DMS153 treated with DMSO at 0.1 percent for 48 hours (cell line): ENCODE data around the gene FOXP2.
"Not testable (repeated sequence)": the region's sequence is repeated elsewhere in the genome, so short reads cannot be mapped to it uniquely, and the experiment has no call there.

Source experiments
- DNase-seq: peaks from one replicate; lab custom pipeline; 2025; ENCODE audit not compliant: unreplicated experiment; lab: John Stamatoyannopoulos, UW

The FOXP2 gene

GRCh38 chr7:114419441-114420272 lies 5.0 kb downstream of the FOXP2 start:
- DNase-seq: no peak

GRCh38 chr7:114422507-114423501 lies 8.2 kb downstream of the FOXP2 start:
- DNase-seq: peak; percentile 32

- no peak for DNase-seq
These were observed 11.8 kb downstream of the FOXP2 start for GRCh38 chr7:114426382-114426781.

GRCh38 chr7:114426824-114427223 lies 12.2 kb downstream of the FOXP2 start:
- peak; percentile 32 for DNase-seq

DNA sequence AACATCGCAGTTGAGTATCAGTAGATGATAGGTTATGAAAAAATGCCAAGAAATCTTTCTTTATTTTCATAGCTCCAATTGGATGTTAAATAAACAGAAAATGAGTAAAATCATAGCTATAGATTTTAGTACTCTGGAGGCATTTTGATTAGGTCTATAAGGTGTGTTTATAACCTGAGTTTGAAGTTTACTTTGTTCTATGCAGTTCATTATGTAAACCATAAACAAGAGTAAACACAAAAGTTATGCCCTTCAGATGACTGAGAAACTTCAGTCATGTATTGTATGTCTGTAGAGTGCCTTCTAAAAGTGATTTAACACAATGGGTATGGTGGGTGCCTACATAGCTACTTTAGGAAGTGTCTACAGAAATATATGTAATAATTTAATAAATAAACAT lies 13.6 kb downstream of the FOXP2 start:
- DNase-seq: no peak

DNA sequence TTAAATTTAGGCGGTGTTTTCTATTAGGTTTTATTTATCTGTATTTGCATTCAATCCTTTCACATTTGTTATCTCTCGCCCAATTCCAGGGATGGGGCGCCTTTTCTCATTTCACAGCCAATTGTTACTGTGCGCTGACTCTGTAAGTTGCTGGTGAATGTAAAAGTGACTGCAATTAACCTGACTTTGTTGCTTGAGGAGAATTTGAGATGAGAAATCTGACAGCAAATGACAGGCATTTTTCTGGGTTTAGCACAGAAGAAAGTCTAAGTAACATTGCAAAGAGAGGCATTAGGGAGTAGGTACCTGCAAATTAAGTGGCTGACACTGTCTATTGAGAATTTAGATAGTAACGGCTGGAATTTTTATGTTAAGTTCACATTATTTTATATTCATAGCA lies 16.6 kb downstream of the FOXP2 start:
- DNase-seq: no peak

DNA sequence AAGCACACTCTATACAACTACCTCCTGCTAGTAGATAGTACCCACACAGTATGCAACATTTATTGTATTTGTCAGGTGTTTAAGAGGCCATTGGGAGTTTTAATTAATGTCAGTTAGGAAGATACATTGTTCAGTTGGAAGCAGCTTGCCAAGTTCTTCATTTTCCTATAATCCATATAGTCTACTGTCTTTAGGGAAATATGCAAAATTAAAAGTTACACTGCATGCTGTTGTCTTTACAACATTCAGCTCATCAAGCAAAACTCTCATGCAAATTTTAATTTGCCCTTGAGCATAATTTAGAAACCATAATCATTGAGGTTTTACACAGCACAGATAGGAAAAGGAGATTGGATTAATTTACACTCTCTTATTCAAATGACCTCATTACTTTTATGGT lies 17.4 kb downstream of the FOXP2 start:
- DNase-seq: no peak

DNA sequence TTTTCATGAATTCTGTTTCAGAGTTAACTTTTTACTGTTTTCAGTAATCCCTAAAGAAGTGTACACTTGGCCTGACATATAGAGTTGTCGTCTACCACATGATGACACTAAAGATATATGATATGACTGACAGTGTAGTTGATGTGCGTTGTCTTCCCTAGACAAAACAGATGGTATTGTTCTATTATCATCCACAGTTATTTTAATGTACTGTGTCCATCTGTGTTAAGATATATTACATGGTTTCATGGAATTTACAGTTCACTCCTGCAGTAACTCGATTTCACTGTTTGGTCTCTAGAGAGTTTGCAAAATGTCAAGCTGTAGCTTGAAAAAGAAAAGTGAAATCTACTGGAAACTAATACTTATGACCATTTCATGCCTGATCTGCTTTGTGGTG lies 18.1 kb downstream of the FOXP2 start:
- DNase-seq: no peak

DNA sequence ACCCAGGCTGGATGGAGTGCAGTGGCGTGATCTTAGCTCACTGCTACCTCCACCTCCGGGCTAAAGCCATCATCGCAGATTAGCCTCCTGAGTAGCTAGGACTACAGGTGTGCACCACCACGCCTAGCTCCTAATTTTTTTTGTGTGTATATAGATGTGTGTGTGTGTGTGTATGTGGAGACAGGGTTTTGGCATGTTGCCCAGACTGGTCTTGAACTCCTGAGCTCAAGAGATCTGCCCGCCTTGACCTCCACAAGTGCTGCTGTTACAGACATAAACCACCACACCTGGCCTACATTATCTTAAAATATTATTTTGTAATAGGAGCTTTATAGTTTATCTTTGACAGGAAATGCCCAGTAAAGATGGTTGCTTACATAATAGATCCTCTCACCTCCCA lies 25.0 kb downstream of the FOXP2 start:
- no peak for DNase-seq

GRCh38 chr7:114440927-114441326 lies 26.3 kb downstream of the FOXP2 start:
- DNase-seq: not testable (repeated sequence)

GRCh38 chr7:114444196-114444595 lies 29.6 kb downstream of the FOXP2 start:
- DNase-seq: no peak

GRCh38 chr7:114450431-114450830 lies 35.8 kb downstream of the FOXP2 start:
- DNase-seq: no peak

DNA sequence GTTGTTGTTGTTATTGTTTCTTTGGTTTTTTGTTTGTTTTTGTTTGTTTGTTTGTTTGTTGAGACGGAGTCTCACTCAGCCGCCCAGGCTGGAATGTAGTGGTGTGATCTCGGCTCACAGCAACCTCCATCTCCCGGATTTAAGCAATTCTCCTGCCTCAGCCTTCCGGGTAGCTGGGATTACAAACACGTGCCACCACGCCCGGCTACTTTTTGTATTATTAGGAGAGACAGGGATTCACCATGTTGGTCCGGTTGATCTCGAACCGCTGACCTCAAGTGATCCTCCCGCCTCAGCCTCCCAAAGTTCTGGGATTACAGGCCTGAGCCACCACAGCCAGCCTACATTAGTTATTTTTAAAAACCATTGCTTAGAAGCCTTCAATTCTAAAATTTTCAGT lies 45.0 kb downstream of the FOXP2 start:
- DNase-seq: no peak

GRCh38 chr7:114460021-114460420 lies 45.4 kb downstream of the FOXP2 start:
- DNase-seq: no peak

DNA sequence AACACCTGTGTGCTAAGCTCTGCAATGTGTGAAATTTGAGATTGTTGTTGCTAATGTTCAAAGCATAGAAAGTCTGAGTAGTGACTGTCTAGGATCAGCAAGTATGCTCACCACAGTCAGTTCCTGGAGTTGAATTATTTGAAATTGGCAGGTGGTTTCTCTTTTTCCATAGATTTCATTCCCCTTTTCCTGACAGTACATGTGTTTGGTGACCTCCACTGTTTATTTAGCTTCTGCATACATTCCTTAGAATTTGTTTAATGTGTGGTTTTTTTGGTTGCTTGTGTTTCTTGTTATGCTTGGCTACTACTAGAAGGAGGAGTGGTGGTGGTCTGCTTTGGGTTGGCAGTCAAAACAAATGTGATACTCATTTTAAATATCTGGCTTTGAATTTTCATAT lies 52.3 kb downstream of the FOXP2 start:
- DNase-seq: no peak

DNA sequence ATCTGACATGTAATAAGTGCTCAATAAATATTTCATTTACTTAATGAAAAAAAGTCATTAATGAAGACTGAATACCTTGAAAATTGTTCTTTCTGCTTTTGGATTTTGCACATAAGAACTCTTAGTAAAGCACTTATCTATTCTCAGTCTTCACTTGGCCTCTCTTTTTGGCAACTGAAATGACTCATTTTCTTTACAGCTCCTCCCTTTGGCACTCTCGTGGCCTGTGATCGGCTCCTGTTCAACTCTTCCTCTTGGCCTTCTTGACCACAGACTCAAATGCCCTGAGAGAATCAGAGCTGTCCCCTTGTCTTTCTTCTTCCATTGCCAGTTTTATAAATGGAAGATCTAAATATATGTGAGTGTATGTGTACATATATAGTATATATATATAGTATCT lies 54.2 kb downstream of the FOXP2 start:
- no peak for DNase-seq

- DNase-seq: no peak
These were observed 58.4 kb downstream of the FOXP2 start for GRCh38 chr7:114472896-114473512.

DNA sequence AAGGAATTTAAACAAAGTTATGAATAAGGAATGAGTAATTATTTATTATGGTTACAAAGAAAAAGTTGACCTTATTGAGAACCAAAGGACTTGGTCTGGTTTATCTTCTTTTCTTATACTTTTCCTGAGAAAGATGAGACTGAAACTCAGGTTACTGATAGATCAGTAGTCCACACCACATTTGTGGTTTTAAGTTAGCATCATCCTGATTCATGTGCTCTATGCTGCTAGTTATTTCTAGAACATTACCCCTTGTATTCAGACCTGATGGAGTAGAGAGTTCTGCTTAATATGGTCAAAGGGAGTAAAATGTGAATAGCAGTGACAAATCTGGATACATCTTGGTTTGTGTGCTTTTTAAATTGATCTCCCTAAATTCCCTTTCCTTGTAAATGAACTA lies 63.8 kb downstream of the FOXP2 start:
- no peak for DNase-seq

GRCh38 chr7:114481999-114482398 lies 67.4 kb downstream of the FOXP2 start:
- no peak for DNase-seq

DNA sequence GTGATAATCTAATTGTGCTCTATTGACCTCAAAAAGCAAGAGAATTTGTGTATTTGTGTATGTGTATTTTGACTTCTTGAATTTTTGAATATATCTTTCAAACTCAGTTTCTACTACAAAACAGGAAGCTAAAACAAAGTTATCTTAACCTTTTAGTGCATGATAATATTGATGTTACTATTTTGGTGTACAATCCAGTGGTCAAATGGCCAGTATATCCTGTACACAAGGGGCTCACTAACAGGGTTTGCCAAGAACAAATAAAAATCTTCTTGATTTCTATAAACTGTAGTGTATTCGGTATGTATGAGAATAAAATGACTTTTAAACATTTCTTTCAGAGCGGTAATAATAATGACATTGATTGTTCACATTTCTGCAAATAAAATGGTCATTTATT lies 69.6 kb downstream of the FOXP2 start:
- no peak for DNase-seq

- no peak for DNase-seq
These were observed 72.6 kb downstream of the FOXP2 start for GRCh38 chr7:114487174-114487573.

- no peak for DNase-seq
These were observed 74.1 kb downstream of the FOXP2 start for GRCh38 chr7:114488696-114489095.
